GM12878 (cell line): ENCODE data around the gene CEP57. TPM values are rescaled to one million over a fixed set of nuclear protein-coding genes. Genes with fewer than 3 reads are reported as not detected.

Experiments used
- ATAC-seq: fragments of 200-7000 bp; cut with Tn5 transposase; 3 replicates; pipeline ENCODE4 v1.9.1; 2020; ENCODE audit warnings: mild to moderate bottlenecking, moderate library complexity
- BruUV-seq: library from RNA; stranded (reverse); fragments of 400-500 nt; replicated peaks from 2 replicates; lab custom pipeline; 2021; lab: Mats Ljungman, UMichigan
- CTCF ChIA-PET: fragments of 300-600 bp; sonication (Branson Sonifier 250); formaldehyde crosslinking; extraction: SDS; loops from one replicate; lab custom pipeline; 2021; ENCODE audit warnings: inconsistent platforms; lab: Yijun Ruan, JAX
- POLR2A ChIA-PET: fragments of 350-600 bp; formaldehyde crosslinking; extraction: SDS; loops from one replicate; lab custom pipeline; 2021; ENCODE audit warnings: inconsistent platforms; lab: Charles Lee
- RAD21 ChIA-PET: fragments of 300-600 bp; sonication (Branson Sonifier 250); formaldehyde crosslinking; loops from one replicate; lab custom pipeline; 2023; ENCODE audit warnings: antibody characterized with exemption; ENCODE audit not compliant: unreplicated experiment; lab: Charles Lee
- SMC1A ChIA-PET: fragments of 300-600 bp; sonication (Branson Sonifier 250); formaldehyde crosslinking; loops from one replicate; lab custom pipeline; 2023; ENCODE audit not compliant: unreplicated experiment, uncharacterized antibody; lab: Charles Lee
- DNase-seq: peaks from one replicate; pipeline ENCODE4 v3.0.0-alpha.2; 2011; ENCODE audit warnings: low read depth, low spot score
- FAIRE-seq: peaks from 3 replicates; lab custom pipeline; 2011; peaks lifted over from hg19 to GRCh38; lab: Jason Lieb, UNC
- H2AFZ ChIP-seq: 2 replicates; pipeline ENCODE4 v1.6.0; 2011; ENCODE audit warnings: low read depth, low read length, control low read depth; ENCODE audit not compliant: control insufficient read depth
- H3K27ac ChIP-seq: 2 replicates; pipeline ENCODE4 v1.5.1; 2011; ENCODE audit warnings: control low read depth; ENCODE audit not compliant: control insufficient read depth, insufficient read depth
- H3K27me3 ChIP-seq, 2 experiments: replicated peaks in 1 of 2; 2 replicates each; pipeline versions ENCODE4 v1.6.0 to v1.6.1; 2011; ENCODE audit warnings: low read length in 1 of 2; ENCODE audit not compliant: control insufficient read depth in 2 of 2, insufficient read depth in 2 of 2
- H3K36me3 ChIP-seq, 2 experiments: 2 replicates each; pipeline ENCODE4 v1.5.1; 2011; ENCODE audit warnings: low read length in 1 of 2; ENCODE audit not compliant: control insufficient read depth in 2 of 2, insufficient read depth in 2 of 2
- H3K4me1 ChIP-seq: 2 replicates; pipeline ENCODE4 v1.6.1; 2011; ENCODE audit warnings: mild to moderate bottlenecking, low read length, moderate library complexity, mixed read lengths; ENCODE audit not compliant: control insufficient read depth, insufficient read depth
- H3K4me2 ChIP-seq: 2 replicates; pipeline ENCODE4 v1.6.0; 2011; ENCODE audit warnings: control low read depth; ENCODE audit not compliant: control insufficient read depth, insufficient read depth
- H3K4me3 ChIP-seq: fragments of 200-600 bp; sonication (generic); 2 replicates; pipeline ENCODE4 v1.5.1; 2016
- H3K79me2 ChIP-seq: 2 replicates; pipeline ENCODE4 v1.6.0; 2011; ENCODE audit warnings: low read length; ENCODE audit not compliant: control insufficient read depth, insufficient read depth
- H3K9ac ChIP-seq: 2 replicates; pipeline ENCODE4 v1.8.0; 2011; ENCODE audit warnings: low read length, control low read depth, mixed read lengths; ENCODE audit not compliant: control insufficient read depth, insufficient read depth
- H3K9me3 ChIP-seq: replicated peaks from 3 replicates; pipeline ENCODE4 v1.5.1; 2011; ENCODE audit warnings: mild to moderate bottlenecking, low read length; ENCODE audit not compliant: control insufficient read depth, insufficient read depth
- H4K20me1 ChIP-seq: 2 replicates; pipeline ENCODE4 v1.6.0; 2011; ENCODE audit not compliant: control insufficient read depth, insufficient read depth
- KLF5 ChIP-seq: fragments of 450-650 bp; IDR thresholded peaks from 2 replicates; pipeline ENCODE4 v1.6.1; 2014; ENCODE audit warnings: mild to moderate bottlenecking; ENCODE audit not compliant: partially characterized antibody
- MTA2 ChIP-seq: fragments of 450-650 bp; IDR thresholded peaks from 2 replicates; pipeline ENCODE4 v1.6.1; 2016; ENCODE audit warnings: low read depth, mild to moderate bottlenecking, moderate library complexity
- NFYB ChIP-seq: IDR thresholded peaks from 2 replicates; pipeline ENCODE4 v1.6.1; 2011; ENCODE audit warnings: low read depth, mild to moderate bottlenecking, low read length, improper control_type of control experiment, moderate library complexity; ENCODE audit not compliant: insufficient read depth
- NR2C2 ChIP-seq: IDR thresholded peaks from 2 replicates; pipeline ENCODE4 v1.6.1; 2011; ENCODE audit warnings: borderline replicate concordance, low read depth; ENCODE audit not compliant: control insufficient read depth, insufficient read length
- RAD51 ChIP-seq: fragments of 450-650 bp; IDR thresholded peaks from 2 replicates; pipeline ENCODE4 v1.6.1; 2016; ENCODE audit warnings: moderate library complexity, mild to moderate bottlenecking, inconsistent platforms
- REST ChIP-seq: IDR thresholded peaks from 2 replicates; pipeline ENCODE4 v1.6.1; 2012; ENCODE audit warnings: mild to moderate bottlenecking, low read depth, low read length
- SP1 ChIP-seq: IDR thresholded peaks from one replicate; pipeline ENCODE4 v1.6.1; 2011; ENCODE audit warnings: low read depth, low read length
- TCF7 ChIP-seq: IDR thresholded peaks from 2 replicates; pipeline ENCODE4 v1.6.1; 2014; ENCODE audit warnings: antibody characterized with exemption, borderline replicate concordance
- ZNF622 ChIP-seq: fragments of 450-650 bp; IDR thresholded peaks from 2 replicates; pipeline ENCODE4 v1.6.1; 2017; ENCODE audit warnings: mild to moderate bottlenecking, inconsistent platforms
- in situ Hi-C: fragments of 300-500 bp; cut with MboI; formaldehyde crosslinking; loops from 9 replicates; pipeline ENCODE4 v1.14.3; 2018; ENCODE audit warnings: mixed read lengths
- intact Hi-C: fragments of 100-400 bp; cut with micrococcal nuclease; formaldehyde crosslinking; loops from one replicate; pipeline ENCODE4 v1.14.2; 2022; ENCODE audit not compliant: unreplicated experiment
- polyA plus RNA-seq, 11 experiments: library from polyadenylated mRNA; depleted of rRNA in 4 of 11; unstranded in 6 of 11; stranded (reverse) in 5 of 11; fragments of >200 nt; fragmentation: Nextera tagmentation in 4 of 11; fragmentation: Illumina TruSeq in 1 of 11; extraction: Ambion mirVana in 4 of 11; extraction: Trizol in 1 of 11; gene quantifications; 1 replicate in 1 of 11; 2 replicates in 10 of 11; pipeline versions ENCODE4 v1.2.1 to v1.2.3, GENCODE V29; 2011 to 2016; ENCODE audit warnings: inconsistent platforms in 2 of 11, missing spikeins in 2 of 11, low read depth in 1 of 11
- total RNA-seq, 4 experiments: library from RNA; depleted of rRNA in 3 of 4; stranded (reverse); fragments of >200 nt in 3 of 4; fragmentation: Illumina TruSeq in 1 of 4; extraction: Trizol in 1 of 4; gene quantifications; 2 replicates each; pipeline versions ENCODE4 v1.2.1 to v1.2.3, GENCODE V29; 2013 to 2021
- TF ChIP-seq, protein P1 (sequence below): IDR thresholded peaks from 2 replicates; pipeline ENCODE4 v1.6.1; 2011; ENCODE audit warnings: borderline replicate concordance, low read depth, mild to moderate bottlenecking, moderate library complexity, low read length; ENCODE audit not compliant: insufficient read depth, poor library complexity, severe bottlenecking

CEP57 gene
- total and polyA plus RNA-seq, 10 of the 15 experiments (the other 5 are each of a cell fraction or from before 2014, with no cell fraction given): 19.4 to 85.4 (median 56.8) TPM

DNA sequence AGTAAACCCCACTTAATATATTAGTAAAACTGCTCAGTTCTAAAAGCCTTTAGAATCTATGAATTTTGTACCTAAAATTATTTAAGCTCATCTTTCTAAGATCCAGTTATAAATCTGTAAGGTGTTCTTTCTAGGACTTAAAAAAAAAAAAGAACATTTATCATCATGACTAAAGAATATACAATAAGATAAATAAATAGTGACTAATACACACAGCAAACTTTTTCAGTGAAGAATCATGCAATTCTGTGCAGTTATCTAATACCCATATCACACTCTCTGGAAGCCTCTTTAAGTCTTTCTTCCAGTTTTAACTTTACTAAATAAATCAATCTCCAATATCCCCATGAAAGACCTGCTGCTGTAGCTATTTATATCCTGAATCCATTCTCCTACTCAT, 59.8 kb downstream of the CEP57 start:
- H3K9ac ChIP-seq: no peak overlapping the region
- intact Hi-C loops (no loop called here), in situ Hi-C loops (no loop called here)
- DNase-seq (no peak), ATAC-seq (no peak), FAIRE-seq (no peak)
- peaks cover 1 to 7% of the 10 kb centered on the region in 2 experiments; a peak in 1 of 4 replicates for H3K36me3 ChIP-seq
- TF ChIP-seq NR2C2: no peak
- TF ChIP-seq, protein P1, sequence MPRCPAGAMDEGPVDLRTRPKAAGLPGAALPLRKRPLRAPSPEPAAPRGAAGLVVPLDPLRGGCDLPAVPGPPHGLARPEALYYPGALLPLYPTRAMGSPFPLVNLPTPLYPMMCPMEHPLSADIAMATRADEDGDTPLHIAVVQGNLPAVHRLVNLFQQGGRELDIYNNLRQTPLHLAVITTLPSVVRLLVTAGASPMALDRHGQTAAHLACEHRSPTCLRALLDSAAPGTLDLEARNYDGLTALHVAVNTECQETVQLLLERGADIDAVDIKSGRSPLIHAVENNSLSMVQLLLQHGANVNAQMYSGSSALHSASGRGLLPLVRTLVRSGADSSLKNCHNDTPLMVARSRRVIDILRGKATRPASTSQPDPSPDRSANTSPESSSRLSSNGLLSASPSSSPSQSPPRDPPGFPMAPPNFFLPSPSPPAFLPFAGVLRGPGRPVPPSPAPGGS: no peak
- TF ChIP-seq SP1: no peak
- no peak for TF ChIP-seq MTA2
- TF ChIP-seq TCF7: no peak
- no peak for TF ChIP-seq REST
- no peak for TF ChIP-seq ZNF622
- TF ChIP-seq RAD51: no peak
- no peak for TF ChIP-seq KLF5
- TF ChIP-seq NFYB: no peak
- BruUV-seq: no TSS peak
- H3K4me3 ChIP-seq: no peak overlapping the region
- SMC1A ChIA-PET: interaction anchor here (0.6 to 2.9 kb wide), 13 partner anchors 9 to 614 kb away, joined by 3 to 41 read pairs (median 6); partner anchors contain the start of gene MAML2
- POLR2A ChIA-PET: no interaction called here
- H4K20me1 ChIP-seq: no peaks in the 10 kb centered on the region
- no peak overlapping the region for H3K27ac ChIP-seq
- H3K4me1 ChIP-seq: no peaks in the 10 kb centered on the region
- H2AFZ ChIP-seq: no peak overlapping the region
- CTCF ChIA-PET: interaction anchor here (0.6 to 4.3 kb wide), 18 partner anchors 13 to 621 kb away, joined by 3 to 46 read pairs (median 5); partner anchors contain the start of genes CCDC82, JRKL and MAML2
- RAD21 ChIA-PET: interaction anchor here (0.8 to 3.0 kb wide), 6 partner anchors 14 to 579 kb away, joined by 5 to 25 read pairs (median 7); partner anchors contain the start of gene MAML2
- no peak overlapping the region for H3K4me2 ChIP-seq
- H3K79me2 ChIP-seq: no peaks in the 10 kb centered on the region
- no peaks in the 10 kb centered on the region for H3K9me3 ChIP-seq
- no peaks in the 10 kb centered on the region for H3K27me3 ChIP-seq
